GM23338 (cell line): ENCODE measurements around the gene SMIM26.

ENCODE experiments used
- CREB1 ChIP-seq: fragments of 250-450 bp; sonication (Bioruptor Pico); IDR thresholded peaks from 2 replicates; pipeline ENCODE4 v1.5.0; 2020; ENCODE audit warnings: low read depth, mild to moderate bottlenecking, moderate library complexity
- EZH2 ChIP-seq: fragments of 200-600 bp; sonication (generic); IDR thresholded peaks from one replicate; pipeline ENCODE4 v1.8.0; 2017; ENCODE audit warnings: antibody characterized with exemption, mild to moderate bottlenecking, low read depth; ENCODE audit not compliant: unreplicated experiment
- POLR2AphosphoS5 ChIP-seq: IDR thresholded peaks from 2 replicates; pipeline ENCODE4 v1.6.1; 2016; ENCODE audit warnings: antibody characterized with exemption, low read depth
- STAT1 ChIP-seq: IDR thresholded peaks from one replicate; pipeline ENCODE4 v1.6.1; 2016; ENCODE audit warnings: antibody characterized with exemption; ENCODE audit not compliant: unreplicated experiment
- TF ChIP-seq, protein P1 (sequence below): IDR thresholded peaks from one replicate; pipeline ENCODE4 v1.6.1; 2018; ENCODE audit warnings: antibody characterized with exemption; ENCODE audit not compliant: unreplicated experiment
- TF ChIP-seq, protein P2 (sequence below), 2 experiments: fragments of 200-600 bp in 1 of 2; sonication (generic) in 1 of 2; conservative IDR thresholded peaks; 2 replicates each; pipeline versions ENCODE4 v1.5.1 to v1.6.1; 2016 to 2017; ENCODE audit warnings: antibody characterized with exemption in 2 of 2, low read depth in 2 of 2, mild to moderate bottlenecking in 2 of 2, moderate library complexity in 1 of 2

DNA sequence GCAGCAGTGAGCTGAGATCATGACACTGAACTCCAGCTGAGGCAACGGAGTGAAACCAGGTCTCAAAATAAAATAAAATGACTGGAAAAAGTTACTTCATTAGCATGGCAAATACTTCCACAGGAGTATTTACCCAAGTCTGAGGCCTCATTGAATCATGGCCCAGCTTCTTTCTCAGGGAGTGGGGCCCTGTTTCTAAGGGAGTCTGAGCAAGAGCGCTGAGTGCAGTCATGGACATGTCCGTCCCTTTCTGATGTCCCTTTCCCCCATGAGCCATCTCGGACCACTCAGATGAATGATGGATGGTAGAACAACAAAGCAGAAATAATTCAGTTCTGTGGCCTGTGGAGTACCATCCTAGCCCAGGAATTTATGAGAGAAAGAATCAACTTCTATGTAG lies 12.8 kb downstream of the SMIM26 start:
- no peak for TF ChIP-seq POLR2AphosphoS5
- TF ChIP-seq, protein P1, sequence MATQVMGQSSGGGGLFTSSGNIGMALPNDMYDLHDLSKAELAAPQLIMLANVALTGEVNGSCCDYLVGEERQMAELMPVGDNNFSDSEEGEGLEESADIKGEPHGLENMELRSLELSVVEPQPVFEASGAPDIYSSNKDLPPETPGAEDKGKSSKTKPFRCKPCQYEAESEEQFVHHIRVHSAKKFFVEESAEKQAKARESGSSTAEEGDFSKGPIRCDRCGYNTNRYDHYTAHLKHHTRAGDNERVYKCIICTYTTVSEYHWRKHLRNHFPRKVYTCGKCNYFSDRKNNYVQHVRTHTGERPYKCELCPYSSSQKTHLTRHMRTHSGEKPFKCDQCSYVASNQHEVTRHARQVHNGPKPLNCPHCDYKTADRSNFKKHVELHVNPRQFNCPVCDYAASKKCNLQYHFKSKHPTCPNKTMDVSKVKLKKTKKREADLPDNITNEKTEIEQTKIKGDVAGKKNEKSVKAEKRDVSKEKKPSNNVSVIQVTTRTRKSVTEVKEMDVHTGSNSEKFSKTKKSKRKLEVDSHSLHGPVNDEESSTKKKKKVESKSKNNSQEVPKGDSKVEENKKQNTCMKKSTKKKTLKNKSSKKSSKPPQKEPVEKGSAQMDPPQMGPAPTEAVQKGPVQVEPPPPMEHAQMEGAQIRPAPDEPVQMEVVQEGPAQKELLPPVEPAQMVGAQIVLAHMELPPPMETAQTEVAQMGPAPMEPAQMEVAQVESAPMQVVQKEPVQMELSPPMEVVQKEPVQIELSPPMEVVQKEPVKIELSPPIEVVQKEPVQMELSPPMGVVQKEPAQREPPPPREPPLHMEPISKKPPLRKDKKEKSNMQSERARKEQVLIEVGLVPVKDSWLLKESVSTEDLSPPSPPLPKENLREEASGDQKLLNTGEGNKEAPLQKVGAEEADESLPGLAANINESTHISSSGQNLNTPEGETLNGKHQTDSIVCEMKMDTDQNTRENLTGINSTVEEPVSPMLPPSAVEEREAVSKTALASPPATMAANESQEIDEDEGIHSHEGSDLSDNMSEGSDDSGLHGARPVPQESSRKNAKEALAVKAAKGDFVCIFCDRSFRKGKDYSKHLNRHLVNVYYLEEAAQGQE = no peak
- TF ChIP-seq, protein P2, sequence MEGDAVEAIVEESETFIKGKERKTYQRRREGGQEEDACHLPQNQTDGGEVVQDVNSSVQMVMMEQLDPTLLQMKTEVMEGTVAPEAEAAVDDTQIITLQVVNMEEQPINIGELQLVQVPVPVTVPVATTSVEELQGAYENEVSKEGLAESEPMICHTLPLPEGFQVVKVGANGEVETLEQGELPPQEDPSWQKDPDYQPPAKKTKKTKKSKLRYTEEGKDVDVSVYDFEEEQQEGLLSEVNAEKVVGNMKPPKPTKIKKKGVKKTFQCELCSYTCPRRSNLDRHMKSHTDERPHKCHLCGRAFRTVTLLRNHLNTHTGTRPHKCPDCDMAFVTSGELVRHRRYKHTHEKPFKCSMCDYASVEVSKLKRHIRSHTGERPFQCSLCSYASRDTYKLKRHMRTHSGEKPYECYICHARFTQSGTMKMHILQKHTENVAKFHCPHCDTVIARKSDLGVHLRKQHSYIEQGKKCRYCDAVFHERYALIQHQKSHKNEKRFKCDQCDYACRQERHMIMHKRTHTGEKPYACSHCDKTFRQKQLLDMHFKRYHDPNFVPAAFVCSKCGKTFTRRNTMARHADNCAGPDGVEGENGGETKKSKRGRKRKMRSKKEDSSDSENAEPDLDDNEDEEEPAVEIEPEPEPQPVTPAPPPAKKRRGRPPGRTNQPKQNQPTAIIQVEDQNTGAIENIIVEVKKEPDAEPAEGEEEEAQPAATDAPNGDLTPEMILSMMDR (conservative IDR thresholded peaks at IDR 0.05; ENCODE audit: low read depth in 2 of 2) = no peak
- TF ChIP-seq CREB1 (CRISPR knock-in tag) = no peak
- no peak for TF ChIP-seq STAT1
- TF ChIP-seq EZH2 = no peak
